ENCODE data around the gene SORCS2. TPM values are rescaled to one million over a fixed set of nuclear protein-coding genes. Genes with fewer than 3 reads are reported as not detected.

The SORCS2 gene
- total RNA-seq, 6 experiments from 2014 or later: 0.18 to 6.2 (median 3.1) TPM

DNA sequence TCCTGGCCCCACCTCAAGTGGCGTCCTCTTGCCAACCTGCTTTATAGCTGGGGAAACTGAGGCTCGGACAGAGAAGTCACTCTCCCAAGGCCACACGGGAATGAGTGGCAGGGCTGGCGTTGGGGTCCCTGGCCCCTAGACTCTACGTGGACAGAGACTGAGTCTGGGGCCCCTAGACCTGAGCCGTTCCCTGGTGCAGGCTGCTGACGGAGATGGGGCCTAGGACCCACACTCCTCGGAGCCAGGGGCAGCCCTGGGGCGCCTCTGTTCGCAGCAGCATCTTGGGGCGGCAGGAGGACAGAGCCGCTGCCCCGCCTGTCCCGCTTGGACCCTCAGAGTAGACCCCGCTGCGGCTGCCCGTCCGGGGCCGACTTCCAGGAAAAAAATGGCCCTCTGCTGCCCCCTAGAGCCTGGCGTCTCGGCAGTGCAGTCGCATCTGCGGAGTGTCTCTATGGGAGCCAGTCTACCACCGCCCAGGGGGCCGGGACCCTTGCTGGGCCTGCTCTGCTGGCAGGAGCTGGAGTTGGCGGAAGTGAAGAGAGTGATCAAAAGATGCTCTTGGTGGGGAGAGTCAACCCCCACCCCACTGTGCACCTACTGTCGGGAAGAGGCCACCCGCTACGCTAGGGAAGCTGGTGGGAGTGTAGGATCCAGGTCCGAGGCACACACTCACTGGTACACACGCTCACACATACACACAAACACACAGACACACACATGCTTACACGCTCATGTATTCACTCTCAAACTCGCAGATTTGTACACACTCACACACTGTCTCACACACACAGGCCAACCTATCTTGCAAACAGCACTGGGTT, 527.2 kb downstream of the SORCS2 start:
- H3K27ac ChIP-seq: no peak overlapping the region

GRCh38 chr4:7721984-7722551, 529.7 kb downstream of the SORCS2 start:
- no peaks in the 10 kb centered on the region for H3K36me3 ChIP-seq
- intact Hi-C loops (cut with DNase I): loop anchor here in 1 of 2 donors (10.0 kb wide), 1 partner anchor 537 kb away; no protein-coding TSS in a partner anchor
- H3K27ac ChIP-seq: no peak overlapping the region
- no peak for DNase-seq
- 69% methylated on average over 10 of the region's 13 CpGs for WGBS (ENCODE audit: insufficient coverage, low coverage, low lambda C conversion rate, missing lambda C conversion rate)
- H3K9me3 ChIP-seq: no peaks in the 10 kb centered on the region
- TF ChIP-seq, protein P1, sequence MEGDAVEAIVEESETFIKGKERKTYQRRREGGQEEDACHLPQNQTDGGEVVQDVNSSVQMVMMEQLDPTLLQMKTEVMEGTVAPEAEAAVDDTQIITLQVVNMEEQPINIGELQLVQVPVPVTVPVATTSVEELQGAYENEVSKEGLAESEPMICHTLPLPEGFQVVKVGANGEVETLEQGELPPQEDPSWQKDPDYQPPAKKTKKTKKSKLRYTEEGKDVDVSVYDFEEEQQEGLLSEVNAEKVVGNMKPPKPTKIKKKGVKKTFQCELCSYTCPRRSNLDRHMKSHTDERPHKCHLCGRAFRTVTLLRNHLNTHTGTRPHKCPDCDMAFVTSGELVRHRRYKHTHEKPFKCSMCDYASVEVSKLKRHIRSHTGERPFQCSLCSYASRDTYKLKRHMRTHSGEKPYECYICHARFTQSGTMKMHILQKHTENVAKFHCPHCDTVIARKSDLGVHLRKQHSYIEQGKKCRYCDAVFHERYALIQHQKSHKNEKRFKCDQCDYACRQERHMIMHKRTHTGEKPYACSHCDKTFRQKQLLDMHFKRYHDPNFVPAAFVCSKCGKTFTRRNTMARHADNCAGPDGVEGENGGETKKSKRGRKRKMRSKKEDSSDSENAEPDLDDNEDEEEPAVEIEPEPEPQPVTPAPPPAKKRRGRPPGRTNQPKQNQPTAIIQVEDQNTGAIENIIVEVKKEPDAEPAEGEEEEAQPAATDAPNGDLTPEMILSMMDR (IDR thresholded peaks at IDR 0.05): peak in 2 of 4 donors; percentile 11 to 16
- TF ChIP-seq POLR2A (IDR thresholded peaks at IDR 0.05): no peak
- no peak overlapping the region for H3K4me3 ChIP-seq
- no peaks in the 10 kb centered on the region for H3K4me1 ChIP-seq
- no peaks in the 10 kb centered on the region for H3K27me3 ChIP-seq
- ATAC-seq: peak; percentile 46 to 67 (median 53)

More for the DNA sequence above, 527.2 kb downstream of the SORCS2 start:
- no peak overlapping the region for H3K4me3 ChIP-seq
- ATAC-seq (peak; percentile 67 to 82 (median 78)), DNase-seq (peak in 2 of 3 donors; percentile 68 to 71)
- WGBS (ENCODE audit: insufficient coverage, low coverage, low lambda C conversion rate, missing lambda C conversion rate): 33% methylated on average over 4 of the region's 33 CpGs
- H3K4me1 ChIP-seq: no peaks in the 10 kb centered on the region
- no peaks in the 10 kb centered on the region for H3K9me3 ChIP-seq
- H3K27me3 ChIP-seq: no peaks in the 10 kb centered on the region
- no peaks in the 10 kb centered on the region for H3K36me3 ChIP-seq
- intact Hi-C loops (cut with DNase I): loop anchor here (5.0 to 10.0 kb wide), 3 partner anchors 255 to 535 kb away; no protein-coding TSS in a partner anchor
- TF ChIP-seq POLR2A (IDR thresholded peaks at IDR 0.05): no peak
- TF ChIP-seq, protein P1 (IDR thresholded peaks at IDR 0.05): peak; percentile 81 to 92 (median 86)

GRCh38 chr4:7722766-7723387, 530.5 kb downstream of the SORCS2 start:
- H3K36me3 ChIP-seq: no peaks in the 10 kb centered on the region
- no peak for TF ChIP-seq POLR2A (IDR thresholded peaks at IDR 0.05)
- TF ChIP-seq, protein P1 (IDR thresholded peaks at IDR 0.05): no peak
- no peak for ATAC-seq

GRCh38 chr4:7723625-7724024, 531.3 kb downstream of the SORCS2 start:
- ATAC-seq (no peak), DNase-seq (no peak)
- intact Hi-C loops (cut with DNase I): loop anchor here in 1 of 2 donors (10.0 kb wide), 1 partner anchor 539 kb away; no protein-coding TSS in a partner anchor

More at GRCh38 chr4:7722766-7723387, 530.5 kb downstream of the SORCS2 start:
- intact Hi-C loops (cut with DNase I): loop anchor here in 1 of 2 donors (10.0 kb wide), 1 partner anchor 538 kb away; no protein-coding TSS in a partner anchor
- no peak overlapping the region for H3K4me3 ChIP-seq
- DNase-seq: no peak
- 67% methylated on average over 11 of the region's 22 CpGs for WGBS (ENCODE audit: insufficient coverage, low coverage, low lambda C conversion rate, missing lambda C conversion rate)
- no peaks in the 10 kb centered on the region for H3K9me3 ChIP-seq
- H3K27me3 ChIP-seq: no peaks in the 10 kb centered on the region
- H3K4me1 ChIP-seq: no peaks in the 10 kb centered on the region
- no peak overlapping the region for H3K27ac ChIP-seq

More at GRCh38 chr4:7723625-7724024, 531.3 kb downstream of the SORCS2 start:
- H3K4me3 ChIP-seq: no peak overlapping the region
- no peak overlapping the region for H3K27ac ChIP-seq
- H3K9me3 ChIP-seq: no peaks in the 10 kb centered on the region
- no peaks in the 10 kb centered on the region for H3K4me1 ChIP-seq
- no peaks in the 10 kb centered on the region for H3K27me3 ChIP-seq
- WGBS (ENCODE audit: insufficient coverage, low coverage, low lambda C conversion rate, missing lambda C conversion rate): 90% methylated on average over 13 of the region's 16 CpGs
- H3K36me3 ChIP-seq: no peaks in the 10 kb centered on the region
- no peak for TF ChIP-seq POLR2A (IDR thresholded peaks at IDR 0.05)
- TF ChIP-seq, protein P1 (IDR thresholded peaks at IDR 0.05): no peak

Data from right lobe of liver (tissue), 6 donors.